Activated CD8-positive, alpha-beta T cell treated with anti-CD3 and anti-CD28 coated beads for 36 hours (primary cell): Measurements from ENCODE around the gene UBE2G1. TPM values are rescaled to one million over a fixed set of nuclear protein-coding genes. Genes with fewer than 3 reads are reported as not detected.
A peak's percentile ranks its signal among the peaks of the same experiment; 100 is the strongest.

Source experiments
- ATAC-seq: fragments of 200-7000 bp; cut with Tn5 transposase; one replicate; pipeline ENCODE4 v1.10.0; 2021; ENCODE audit warnings: mild to moderate bottlenecking, moderate library complexity
- CTCF ChIA-PET: fragments of 350-600 bp; sonication (Branson Sonifier 250); formaldehyde crosslinking; loops from one replicate; lab custom pipeline; 2021; ENCODE audit warnings: antibody characterized with exemption; lab: Charles Lee
- POLR2A ChIA-PET: fragments of 350-600 bp; sonication (Branson Sonifier 250); formaldehyde crosslinking; loops from one replicate; lab custom pipeline; 2021; ENCODE audit warnings: antibody characterized with exemption; lab: Charles Lee
- DNase-seq: peaks from one replicate; pipeline ENCODE4 v3.0.0-alpha.2; 2020
- H3K27ac Mint-ChIP-seq: one replicate; pipeline ENCODE4 v1.8.0; 2021; ENCODE audit warnings: mild to moderate bottlenecking, mixed read lengths
- H3K27me3 Mint-ChIP-seq: one replicate; pipeline ENCODE4 v1.8.0; 2021; ENCODE audit warnings: mixed read lengths
- H3K36me3 Mint-ChIP-seq: one replicate; pipeline ENCODE4 v1.8.0; 2021; ENCODE audit warnings: low read depth, mixed read lengths
- H3K4me1 Mint-ChIP-seq: one replicate; pipeline ENCODE4 v1.8.0; 2021; ENCODE audit warnings: low read depth, mixed read lengths
- H3K4me3 Mint-ChIP-seq: one replicate; pipeline ENCODE4 v1.8.0; 2021; ENCODE audit warnings: mild to moderate bottlenecking, moderate library complexity, mixed read lengths
- H3K9me3 Mint-ChIP-seq: one replicate; pipeline ENCODE4 v1.8.0; 2021; ENCODE audit warnings: mixed read lengths
- intact Hi-C: fragments of 100-400 bp; cut with micrococcal nuclease; formaldehyde crosslinking; loops from one replicate; pipeline ENCODE4 v1.10.0; 2022
- total RNA-seq, 2 experiments: library from RNA; stranded (reverse); gene quantifications; one replicate each; pipeline ENCODE4 v1.2.3, GENCODE V29; 2021
- TF ChIP-seq, protein P1 (sequence below): fragments of 200-600 bp; IDR thresholded peaks from one replicate; pipeline ENCODE4 v1.8.0; 2022; ENCODE audit warnings: antibody characterized with exemption, mild to moderate bottlenecking

The UBE2G1 gene
- total RNA-seq, 2 experiments from 2014 or later, result 40.2 to 44.0 TPM

DNA sequence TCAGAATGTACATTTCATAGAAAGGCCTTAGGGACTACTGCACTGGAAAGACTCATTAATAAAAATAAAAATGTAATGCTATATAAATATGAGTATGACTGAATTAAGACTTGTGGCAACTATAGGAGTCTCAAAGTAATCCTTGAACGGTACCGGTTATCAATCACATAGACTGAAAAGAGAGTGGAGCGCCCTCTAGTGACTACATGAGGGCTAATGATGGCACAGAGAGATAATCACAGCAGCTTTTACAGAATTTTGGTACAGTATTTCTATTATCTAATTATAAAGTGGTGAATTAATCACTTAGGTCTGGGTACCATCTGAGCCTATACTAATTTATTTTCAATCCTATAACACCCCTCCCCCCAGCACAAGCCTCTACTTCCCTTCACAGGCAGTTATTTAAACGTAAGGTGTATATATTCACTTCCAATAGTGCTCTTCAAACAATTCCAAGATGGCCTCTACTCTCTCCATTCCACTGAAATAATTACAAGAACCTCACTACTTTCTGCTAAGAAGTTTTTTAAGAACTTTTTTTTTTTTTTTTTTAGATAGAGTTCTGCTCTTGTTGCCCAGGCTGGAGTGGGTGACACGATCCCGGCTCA is 62.0 kb downstream of the UBE2G1 start:
- no peak overlapping the region for H3K27ac Mint-ChIP-seq
- H3K36me3 Mint-ChIP-seq, result peaks cover 10% of the 10 kb centered on the region
- H3K4me3 Mint-ChIP-seq, result no peak overlapping the region
- no peaks in the 10 kb centered on the region for H3K9me3 Mint-ChIP-seq
- DNase-seq (peak; percentile 77), ATAC-seq (peak; percentile 74)
- H3K4me1 Mint-ChIP-seq, result peaks cover 10% of the 10 kb centered on the region
- TF ChIP-seq, protein P1, sequence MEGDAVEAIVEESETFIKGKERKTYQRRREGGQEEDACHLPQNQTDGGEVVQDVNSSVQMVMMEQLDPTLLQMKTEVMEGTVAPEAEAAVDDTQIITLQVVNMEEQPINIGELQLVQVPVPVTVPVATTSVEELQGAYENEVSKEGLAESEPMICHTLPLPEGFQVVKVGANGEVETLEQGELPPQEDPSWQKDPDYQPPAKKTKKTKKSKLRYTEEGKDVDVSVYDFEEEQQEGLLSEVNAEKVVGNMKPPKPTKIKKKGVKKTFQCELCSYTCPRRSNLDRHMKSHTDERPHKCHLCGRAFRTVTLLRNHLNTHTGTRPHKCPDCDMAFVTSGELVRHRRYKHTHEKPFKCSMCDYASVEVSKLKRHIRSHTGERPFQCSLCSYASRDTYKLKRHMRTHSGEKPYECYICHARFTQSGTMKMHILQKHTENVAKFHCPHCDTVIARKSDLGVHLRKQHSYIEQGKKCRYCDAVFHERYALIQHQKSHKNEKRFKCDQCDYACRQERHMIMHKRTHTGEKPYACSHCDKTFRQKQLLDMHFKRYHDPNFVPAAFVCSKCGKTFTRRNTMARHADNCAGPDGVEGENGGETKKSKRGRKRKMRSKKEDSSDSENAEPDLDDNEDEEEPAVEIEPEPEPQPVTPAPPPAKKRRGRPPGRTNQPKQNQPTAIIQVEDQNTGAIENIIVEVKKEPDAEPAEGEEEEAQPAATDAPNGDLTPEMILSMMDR, result peak; percentile 83
- no peaks in the 10 kb centered on the region for H3K27me3 Mint-ChIP-seq
- intact Hi-C loops, result no loop called here
- ChIA-PET POLR2A (interaction anchor here (0.7 to 1.0 kb wide), 2 partner anchors 12 to 15 kb away, joined by 4 read pairs; no protein-coding TSS in a partner anchor), CTCF (interaction anchor here (0.8 to 2.7 kb wide), 19 partner anchors 12 to 126 kb away, joined by 3 to 12 read pairs (median 4); no protein-coding TSS in a partner anchor)

DNA sequence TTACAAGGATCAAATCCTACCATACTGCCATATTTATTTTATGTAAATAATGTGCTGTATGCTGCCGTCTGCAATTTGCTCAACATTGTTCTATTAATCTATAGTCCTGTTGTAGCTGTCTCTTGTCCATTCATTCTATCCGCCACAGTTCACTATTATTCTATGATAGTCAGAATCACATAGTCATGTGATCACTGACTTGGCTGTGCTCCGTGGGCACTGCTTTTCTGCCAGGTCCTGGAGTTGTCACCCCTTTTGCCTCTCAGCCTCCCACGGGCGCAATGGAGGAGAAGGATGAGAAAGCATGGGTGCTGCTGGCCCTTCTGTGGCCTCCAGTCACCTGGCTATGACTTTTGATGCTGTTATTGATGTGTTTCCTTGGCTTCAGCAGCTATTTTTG is 65.4 kb downstream of the UBE2G1 start:
- Mint-ChIP-seq H3K4me1 (peaks cover 10% of the 10 kb centered on the region), H3K9me3 (no peaks in the 10 kb centered on the region), H3K36me3 (peaks cover 10% of the 10 kb centered on the region), H3K4me3 (no peak overlapping the region), H3K27ac (no peak overlapping the region), H3K27me3 (no peaks in the 10 kb centered on the region)
- ATAC-seq (no peak), DNase-seq (no peak)
- TF ChIP-seq, protein P1, result no peak
- intact Hi-C loops, result no loop called here
- ChIA-PET POLR2A (no interaction called here), CTCF (interaction anchor here (1.0 kb wide), 1 partner anchor 120 kb away, joined by 3 read pairs; no protein-coding TSS in a partner anchor)

DNA sequence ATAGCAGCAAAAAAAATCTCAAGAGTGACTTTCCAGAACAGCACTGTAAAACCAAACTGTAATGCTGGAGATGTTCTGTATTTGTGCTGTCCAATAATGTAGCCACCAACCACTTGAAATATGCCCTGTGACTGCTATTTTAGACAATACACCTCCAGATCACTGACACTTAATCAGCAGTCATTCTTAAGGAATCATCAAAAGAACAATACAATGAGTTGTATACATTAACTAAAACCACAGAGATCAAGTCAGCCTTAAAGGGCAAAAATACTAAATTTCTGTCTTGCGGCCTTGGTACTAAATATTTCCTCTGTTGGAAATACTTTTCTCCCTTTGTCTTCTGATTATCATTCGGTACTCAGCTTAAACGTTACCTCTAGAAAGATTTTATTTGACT is 69.1 kb downstream of the UBE2G1 start:
- intact Hi-C loops, result no loop called here
- Mint-ChIP-seq H3K27ac (no peak overlapping the region), H3K27me3 (no peaks in the 10 kb centered on the region), H3K4me3 (no peak overlapping the region), H3K4me1 (peaks cover 8% of the 10 kb centered on the region), H3K9me3 (no peaks in the 10 kb centered on the region), H3K36me3 (peaks cover 9% of the 10 kb centered on the region)
- DNase-seq, result no peak
- no peak for ATAC-seq
- ChIA-PET CTCF (interaction anchor here (1.0 to 1.4 kb wide), 6 partner anchors 19 to 116 kb away, joined by 3 to 4 read pairs (median 3); no protein-coding TSS in a partner anchor), POLR2A (no interaction called here)
- TF ChIP-seq, protein P1, result no peak

DNA sequence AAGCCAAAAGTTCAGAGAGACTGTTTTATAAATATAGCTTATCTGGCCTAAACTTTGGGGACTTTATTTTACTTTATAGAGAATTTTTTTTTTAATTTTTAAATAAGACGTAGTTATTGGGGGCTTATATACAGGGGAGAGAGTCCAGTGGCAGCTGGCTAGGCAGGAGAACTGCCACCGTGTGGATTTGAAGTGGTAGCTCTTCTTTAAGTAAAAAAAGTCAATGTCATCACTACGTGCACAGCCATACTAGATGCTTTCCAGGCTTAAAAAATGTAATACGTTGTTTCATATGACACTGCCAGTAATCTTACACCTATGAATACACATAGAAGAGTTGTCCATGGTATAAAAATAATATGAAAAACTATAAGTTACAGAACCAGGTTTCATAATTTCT is 70.8 kb downstream of the UBE2G1 start:
- H3K27me3 Mint-ChIP-seq, result no peaks in the 10 kb centered on the region
- TF ChIP-seq, protein P1, result no peak
- peaks cover 3% of the 10 kb centered on the region for H3K36me3 Mint-ChIP-seq
- H3K27ac Mint-ChIP-seq, result no peak overlapping the region
- intact Hi-C loops, result no loop called here
- ChIA-PET CTCF (interaction anchor here (0.8 to 1.5 kb wide), 5 partner anchors 8 to 126 kb away, joined by 3 to 5 read pairs (median 3); no protein-coding TSS in a partner anchor), POLR2A (no interaction called here)
- peaks cover 5% of the 10 kb centered on the region for H3K4me1 Mint-ChIP-seq
- no peak overlapping the region for H3K4me3 Mint-ChIP-seq
- no peak for DNase-seq
- no peaks in the 10 kb centered on the region for H3K9me3 Mint-ChIP-seq
- no peak for ATAC-seq

DNA sequence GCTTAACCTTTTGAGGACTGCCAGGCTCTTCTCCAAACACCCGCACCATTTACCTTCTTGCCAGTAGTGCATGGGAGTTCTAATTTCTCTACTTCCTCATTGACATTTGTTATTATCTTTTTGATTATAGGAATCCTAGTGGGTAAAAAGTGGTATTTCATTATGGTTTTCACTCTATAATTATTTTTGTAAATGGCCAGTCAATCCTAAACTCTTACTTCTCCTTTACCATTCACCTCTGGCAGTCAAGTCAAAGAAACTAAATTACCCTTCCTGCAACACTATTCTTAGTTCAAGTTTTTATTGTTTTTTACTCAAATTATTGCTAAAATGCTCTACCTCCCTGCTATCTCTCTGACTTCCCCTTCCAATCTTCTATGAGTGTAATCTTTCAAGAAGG is 72.9 kb downstream of the UBE2G1 start:
- POLR2A ChIA-PET, result interaction anchor here (0.8 kb wide), 1 partner anchor 13 kb away, joined by 3 read pairs; no protein-coding TSS in a partner anchor
- no peak overlapping the region for H3K27ac Mint-ChIP-seq
- CTCF ChIA-PET, result interaction anchor here (0.9 to 2.9 kb wide), 3 partner anchors 10 to 78 kb away, joined by 3 to 12 read pairs (median 6); no protein-coding TSS in a partner anchor

More for the DNA sequence above, 72.9 kb downstream of the UBE2G1 start:
- intact Hi-C loops, result no loop called here
- DNase-seq, result no peak
- no peak overlapping the region for H3K4me3 Mint-ChIP-seq
- H3K36me3 Mint-ChIP-seq, result peaks cover 4% of the 10 kb centered on the region
- H3K9me3 Mint-ChIP-seq, result no peaks in the 10 kb centered on the region
- no peak for ATAC-seq
- TF ChIP-seq, protein P1, result no peak
- peaks cover 5% of the 10 kb centered on the region for H3K4me1 Mint-ChIP-seq
- H3K27me3 Mint-ChIP-seq, result no peaks in the 10 kb centered on the region
